Muscle layer of colon (tissue), 2 donors: ENCODE results near the gene MRPL45.
"Not testable (repeated sequence)": the region's sequence is repeated elsewhere in the genome, so short reads cannot be mapped to it uniquely, and the experiment has no call there.

Source experiments
- H3K27ac ChIP-seq: one replicate; pipeline ENCODE4 v1.7.0; 2013; ENCODE audit warnings: low read depth, mild to moderate bottlenecking, low read length, moderate library complexity
- H3K27me3 ChIP-seq, 2 donors: one replicate each; pipeline ENCODE4 v1.7.0; 2013; ENCODE audit warnings: low read length in 2 of 2, mild to moderate bottlenecking in 2 of 2; ENCODE audit not compliant: insufficient read depth in 2 of 2, control insufficient read depth in 1 of 2
- H3K36me3 ChIP-seq: one replicate; pipeline ENCODE4 v1.7.0; 2013; ENCODE audit warnings: mild to moderate bottlenecking, low read length; ENCODE audit not compliant: insufficient read depth
- H3K4me1 ChIP-seq: one replicate; pipeline ENCODE4 v1.7.0; 2013; ENCODE audit warnings: mild to moderate bottlenecking, low read length; ENCODE audit not compliant: insufficient read depth
- H3K4me3 ChIP-seq, 2 donors: one replicate each; pipeline ENCODE4 v1.7.0; 2013; ENCODE audit warnings: low read length in 2 of 2, low read depth in 1 of 2, mild to moderate bottlenecking in 1 of 2, moderate library complexity in 1 of 2
- H3K9ac ChIP-seq: one replicate; pipeline ENCODE4 v1.7.0; 2013; ENCODE audit warnings: low read length
- H3K9me3 ChIP-seq: one replicate; pipeline ENCODE4 v1.7.0; 2013; ENCODE audit warnings: mild to moderate bottlenecking, low read length
- donor health status: abdominal sarcoma.
- donor health status: Adenocarcinoma of cecum.

Gene MRPL45

GRCh38 chr17:38288217-38288827 lies 8.6 kb upstream of the MRPL45 start:
- H3K36me3 ChIP-seq, H3K27me3 ChIP-seq, H3K4me1 ChIP-seq, H3K9ac ChIP-seq, H3K4me3 ChIP-seq, H3K27ac ChIP-seq, H3K9me3 ChIP-seq: not testable (repeated sequence)

GRCh38 chr17:38289760-38290159 lies 7.2 kb upstream of the MRPL45 start:
- H3K27ac ChIP-seq, H3K4me3 ChIP-seq, H3K27me3 ChIP-seq, H3K9ac ChIP-seq, H3K9me3 ChIP-seq, H3K36me3 ChIP-seq, H3K4me1 ChIP-seq: not testable (repeated sequence)

- not testable (repeated sequence) for H3K9ac ChIP-seq, H3K4me1 ChIP-seq, H3K27ac ChIP-seq, H3K27me3 ChIP-seq, H3K4me3 ChIP-seq, H3K9me3 ChIP-seq, H3K36me3 ChIP-seq
Observed at GRCh38 chr17:38295602-38296365, 1.2 kb upstream of the MRPL45 start.

GRCh38 chr17:38315497-38315896 lies 18.5 kb downstream of the MRPL45 start:
- Histone ChIP-seq H3K4me1 (no peaks in the 10 kb centered on the region), H3K9me3 (no peaks in the 10 kb centered on the region), H3K27me3 (no peaks in the 10 kb centered on the region), H3K4me3 (no peak overlapping the region), H3K9ac (no peak overlapping the region), H3K36me3 (peaks cover 8% of the 10 kb centered on the region), H3K27ac (no peak overlapping the region)

- Histone ChIP-seq H3K27ac (no peak overlapping the region), H3K9ac (no peak overlapping the region), H3K4me3 (no peak overlapping the region), H3K36me3 (peaks cover 17% of the 10 kb centered on the region), H3K27me3 (no peaks in the 10 kb centered on the region), H3K9me3 (no peaks in the 10 kb centered on the region), H3K4me1 (no peaks in the 10 kb centered on the region)
Observed at GRCh38 chr17:38317081-38317480, 20.1 kb downstream of the MRPL45 start.

GRCh38 chr17:38320482-38320881 lies 23.5 kb downstream of the MRPL45 start:
- no peaks in the 10 kb centered on the region for H3K27me3 ChIP-seq
- H3K36me3 ChIP-seq, result peaks cover 22% of the 10 kb centered on the region
- H3K9ac ChIP-seq, result no peak overlapping the region
- H3K4me3 ChIP-seq, result no peak overlapping the region
- H3K9me3 ChIP-seq, result no peaks in the 10 kb centered on the region
- no peaks in the 10 kb centered on the region for H3K4me1 ChIP-seq
- H3K27ac ChIP-seq, result no peak overlapping the region

- Histone ChIP-seq H3K9ac (no peak overlapping the region), H3K4me3 (no peak overlapping the region), H3K36me3 (peaks cover 16% of the 10 kb centered on the region), H3K27me3 (no peaks in the 10 kb centered on the region), H3K4me1 (no peaks in the 10 kb centered on the region), H3K9me3 (no peaks in the 10 kb centered on the region), H3K27ac (no peak overlapping the region)
Observed at GRCh38 chr17:38322156-38322779, 25.3 kb downstream of the MRPL45 start.

- peaks cover 16% of the 10 kb centered on the region for H3K36me3 ChIP-seq
- H3K9ac ChIP-seq, result no peak overlapping the region
- no peaks in the 10 kb centered on the region for H3K9me3 ChIP-seq
- no peaks in the 10 kb centered on the region for H3K27me3 ChIP-seq
- no peak overlapping the region for H3K4me3 ChIP-seq
- no peaks in the 10 kb centered on the region for H3K4me1 ChIP-seq
- no peak overlapping the region for H3K27ac ChIP-seq
Observed at GRCh38 chr17:38322897-38323296, 25.9 kb downstream of the MRPL45 start.

GRCh38 chr17:38324141-38324697 lies 27.3 kb downstream of the MRPL45 start:
- no peaks in the 10 kb centered on the region for H3K9me3 ChIP-seq
- no peaks in the 10 kb centered on the region for H3K27me3 ChIP-seq
- no peak overlapping the region for H3K9ac ChIP-seq
- H3K4me1 ChIP-seq, result no peaks in the 10 kb centered on the region
- no peak overlapping the region for H3K27ac ChIP-seq
- H3K4me3 ChIP-seq, result no peak overlapping the region
- H3K36me3 ChIP-seq, result peaks cover 16% of the 10 kb centered on the region

- H3K9me3 ChIP-seq, result no peaks in the 10 kb centered on the region
- H3K4me3 ChIP-seq, result no peak overlapping the region
- H3K36me3 ChIP-seq, result peaks cover 16% of the 10 kb centered on the region
- no peaks in the 10 kb centered on the region for H3K27me3 ChIP-seq
- no peak overlapping the region for H3K27ac ChIP-seq
- no peaks in the 10 kb centered on the region for H3K4me1 ChIP-seq
- no peak overlapping the region for H3K9ac ChIP-seq
Observed at GRCh38 chr17:38324772-38325171, 27.8 kb downstream of the MRPL45 start.

- Histone ChIP-seq H3K4me3 (no peak overlapping the region), H3K27me3 (peaks cover 0 to 4% of the 10 kb centered on the region in 2 donors), H3K9ac (no peak overlapping the region), H3K9me3 (no peaks in the 10 kb centered on the region), H3K4me1 (no peaks in the 10 kb centered on the region), H3K27ac (no peak overlapping the region), H3K36me3 (peaks cover 16% of the 10 kb centered on the region)
Observed at GRCh38 chr17:38325221-38325851, 28.4 kb downstream of the MRPL45 start.
